ENCODE measurements around the gene SFXN4.
A peak's percentile ranks its signal among the peaks of the same experiment; 100 is the strongest.

The SFXN4 gene

GRCh38 chr10:119208553-119208940, 43.0 kb upstream of the SFXN4 start:
- H3K4me3 ChIP-seq (ENCODE audit: low read depth, low read length): peak overlapping the region; percentile 83
- TF ChIP-seq CTCF (IDR thresholded peaks at IDR 0.05; ENCODE audit: borderline replicate concordance, insufficient read depth, low read depth, low read length): no peak

- H3K4me3 ChIP-seq (ENCODE audit: low read depth, low read length): peak overlapping the region; percentile 83
- no peak for TF ChIP-seq CTCF (IDR thresholded peaks at IDR 0.05; ENCODE audit: borderline replicate concordance, insufficient read depth, low read depth, low read length)
Observed at GRCh38 chr10:119207713-119208552, 42.4 kb upstream of the SFXN4 start.

- H3K4me3 ChIP-seq (ENCODE audit: low read depth, low read length): peak within 1 kb of the TSS; percentile 83
- no peak for TF ChIP-seq CTCF (IDR thresholded peaks at IDR 0.05; ENCODE audit: borderline replicate concordance, insufficient read depth, low read depth, low read length)
Observed at GRCh38 chr10:119207366-119207666, 41.8 kb upstream of the SFXN4 start, which contains the start of gene GRK5. GRK5 (plus strand) TSS chr10:119207571; CDS start chr10:119207918, 347 bp downstream.

- peak; percentile 86 for TF ChIP-seq CTCF (IDR thresholded peaks at IDR 0.05; ENCODE audit: borderline replicate concordance, insufficient read depth, low read depth, low read length)
- H3K4me3 ChIP-seq (ENCODE audit: low read depth, low read length): peak overlapping the region; percentile 75
Observed at GRCh38 chr10:119206603-119207365, 41.3 kb upstream of the SFXN4 start.

- TF ChIP-seq CTCF (IDR thresholded peaks at IDR 0.05; ENCODE audit: borderline replicate concordance, insufficient read depth, low read depth, low read length): no peak
- peak overlapping the region; percentile 75 for H3K4me3 ChIP-seq (ENCODE audit: low read depth, low read length)
Observed at GRCh38 chr10:119205894-119206602, 40.5 kb upstream of the SFXN4 start.

- TF ChIP-seq CTCF (IDR thresholded peaks at IDR 0.05; ENCODE audit: borderline replicate concordance, insufficient read depth, low read depth, low read length): no peak
- no peak overlapping the region for H3K4me3 ChIP-seq (ENCODE audit: low read depth, low read length)
Observed at GRCh38 chr10:119203006-119203405, 37.5 kb upstream of the SFXN4 start.
